Prostate gland (tissue), 2 donors: ENCODE measurements around the gene F7. TPM values are rescaled to one million over a fixed set of nuclear protein-coding genes. Genes with fewer than 3 reads are reported as not detected.

Source experiments
- DNase-seq: peaks from one replicate; pipeline ENCODE4 v3.0.0-alpha.2; 2019; ENCODE audit warnings: low spot score
- H3K27ac ChIP-seq, 2 donors: fragments of 200-600 bp; sonication (generic); 2 replicates each; pipeline ENCODE4 v1.5.1; 2017 to 2019
- H3K27me3 ChIP-seq: fragments of 200-600 bp; sonication (generic); replicated peaks from 2 replicates; pipeline ENCODE4 v1.5.1; 2019; ENCODE audit not compliant: insufficient read depth
- H3K36me3 ChIP-seq, 2 donors: fragments of 200-600 bp; sonication (generic); 1 replicate in 1 of 2; 2 replicates in 1 of 2; pipeline versions ENCODE4 v1.5.1 to v1.8.1; 2017 to 2019
- H3K4me1 ChIP-seq: fragments of 200-600 bp; sonication (generic); replicated peaks from 2 replicates; pipeline ENCODE4 v1.5.1; 2019
- H3K4me3 ChIP-seq, 2 donors: fragments of 200-600 bp; sonication (generic); 2 replicates each; pipeline ENCODE4 v1.5.1; 2017 to 2019
- H3K9me3 ChIP-seq: fragments of 200-600 bp; sonication (generic); 2 replicates; pipeline ENCODE4 v1.5.1; 2017
- CTCF ChIP-seq, 4 experiments: fragments of 200-600 bp in 2 of 4; fragments of 450-650 bp in 2 of 4; sonication (generic) in 2 of 4; IDR thresholded peaks; 1 replicate in 3 of 4; 2 replicates in 1 of 4; pipeline ENCODE4 v1.5.1; 2016 to 2019; ENCODE audit warnings: antibody characterized with exemption in 4 of 4, mild to moderate bottlenecking in 2 of 4, moderate library complexity in 2 of 4
- POLR2A ChIP-seq: fragments of 450-650 bp; IDR thresholded peaks from one replicate; pipeline ENCODE4 v1.6.1; 2016; ENCODE audit warnings: antibody characterized with exemption, mild to moderate bottlenecking
- POLR2AphosphoS5 ChIP-seq: sonication (generic); formaldehyde crosslinking; IDR thresholded peaks from one replicate; pipeline ENCODE4 v1.6.1; 2017; ENCODE audit warnings: antibody characterized with exemption
- WGBS: methylation state at CpG from one replicate; pipeline ENCODE4 v1.1.5; 2018; 5-methylcytosine and 5-hydroxymethylcytosine counted together
- intact Hi-C: fragments of 100-400 bp; cut with DNase I; formaldehyde crosslinking; loops from one replicate; pipeline ENCODE4 v1.14.2; 2022
- total RNA-seq, 2 donors: library from RNA; depleted of rRNA; stranded (reverse); fragments of >200 nt; gene quantifications; one replicate each; pipeline ENCODE4 v1.1.0, GENCODE V29; 2016

F7 gene
- total RNA-seq, 2 donors from 2014 or later, result 2.7 TPM; not detected in 1

- intact Hi-C loops, result no loop called here
- Histone ChIP-seq H3K4me3 (no peak overlapping the region), H3K9me3 (no peaks in the 10 kb centered on the region), H3K36me3 (no peaks in the 10 kb centered on the region), H3K4me1 (no peaks in the 10 kb centered on the region), H3K27ac (no peak overlapping the region), H3K27me3 (no peaks in the 10 kb centered on the region)
- 92% methylated on average over 25 of the region's 25 CpGs for WGBS
- no peak for DNase-seq
- TF ChIP-seq POLR2A, result no peak
- no peak for TF ChIP-seq CTCF (IDR thresholded peaks at IDR 0.05)
- TF ChIP-seq POLR2AphosphoS5, result no peak
Observed at GRCh38 chr13:113095146-113096051, 10.2 kb upstream of the F7 start.

GRCh38 chr13:113096052-113096744, 9.4 kb upstream of the F7 start:
- WGBS, result 90% methylated on average over 57 of the region's 61 CpGs
- DNase-seq, result no peak
- intact Hi-C loops, result no loop called here
- H3K27ac ChIP-seq, result no peak overlapping the region
- TF ChIP-seq CTCF (IDR thresholded peaks at IDR 0.05) (no peak), POLR2A (no peak)
- no peaks in the 10 kb centered on the region for H3K9me3 ChIP-seq
- no peaks in the 10 kb centered on the region for H3K36me3 ChIP-seq
- no peak overlapping the region for H3K4me3 ChIP-seq
- H3K4me1 ChIP-seq, result no peaks in the 10 kb centered on the region
- no peaks in the 10 kb centered on the region for H3K27me3 ChIP-seq

- 97% methylated on average over 47 of the region's 52 CpGs for WGBS
- H3K4me3 ChIP-seq, result no peak overlapping the region
- DNase-seq, result no peak
- no peaks in the 10 kb centered on the region for H3K9me3 ChIP-seq
- no peaks in the 10 kb centered on the region for H3K4me1 ChIP-seq
- intact Hi-C loops, result no loop called here
- H3K27ac ChIP-seq, result no peak overlapping the region
- H3K27me3 ChIP-seq, result no peaks in the 10 kb centered on the region
- no peaks in the 10 kb centered on the region for H3K36me3 ChIP-seq
- TF ChIP-seq CTCF (IDR thresholded peaks at IDR 0.05), result no peak
- TF ChIP-seq POLR2A, result no peak
- TF ChIP-seq POLR2AphosphoS5, result no peak
Observed at GRCh38 chr13:113096745-113097305, 8.8 kb upstream of the F7 start.

GRCh38 chr13:113097651-113098050, 7.9 kb upstream of the F7 start:
- TF ChIP-seq CTCF (IDR thresholded peaks at IDR 0.05) (no peak), POLR2A (no peak), POLR2AphosphoS5 (no peak)
- WGBS, result 86% methylated on average over 7 of the region's 7 CpGs

More at GRCh38 chr13:113097651-113098050, 7.9 kb upstream of the F7 start:
- Histone ChIP-seq H3K9me3 (no peaks in the 10 kb centered on the region), H3K27me3 (no peaks in the 10 kb centered on the region), H3K36me3 (no peaks in the 10 kb centered on the region), H3K4me3 (no peak overlapping the region), H3K27ac (no peak overlapping the region), H3K4me1 (no peaks in the 10 kb centered on the region)
- DNase-seq, result no peak
- intact Hi-C loops, result no loop called here
